Caco-2 (cell line): ENCODE measurements around the gene SUSD2. TPM values are rescaled to one million over a fixed set of nuclear protein-coding genes. Genes with fewer than 3 reads are reported as not detected.
"Not testable (repeated sequence)": the region's sequence is repeated elsewhere in the genome, so short reads cannot be mapped to it uniquely, and the experiment has no call there.

ENCODE experiments used
- BruUV-seq: library from RNA; stranded (reverse); fragments of 400-500 nt; replicated peaks from 2 replicates; lab custom pipeline; 2021; lab: Mats Ljungman, UMichigan
- CTCF ChIA-PET: fragments of 300-600 bp; sonication (Branson Sonifier 250); formaldehyde crosslinking; loops from one replicate; lab custom pipeline; 2022; ENCODE audit warnings: antibody characterized with exemption; lab: Charles Lee
- POLR2A ChIA-PET: fragments of 300-600 bp; sonication (Branson Sonifier 250); formaldehyde crosslinking; loops from one replicate; lab custom pipeline; 2022; ENCODE audit warnings: antibody characterized with exemption; lab: Charles Lee
- DNase-seq, 2 experiments: peaks; one replicate each; pipeline versions ENCODE4 v3.0.0 to v3.0.0-alpha.2; 2020 to 2022
- H3K27me3 ChIP-seq: replicated peaks from 2 replicates; pipeline ENCODE4 v1.6.0; 2011; ENCODE audit warnings: low read length; ENCODE audit not compliant: control insufficient read depth, insufficient read depth
- H3K36me3 ChIP-seq: 2 replicates; pipeline ENCODE4 v1.5.1; 2011; ENCODE audit warnings: low read length; ENCODE audit not compliant: control insufficient read depth, insufficient read depth
- H3K4me1 ChIP-seq: fragments of 250-450 bp; sonication (Bioruptor Pico); 2 replicates; pipeline ENCODE4 v1.5.1; 2020; ENCODE audit warnings: mild to moderate bottlenecking
- H3K4me3 ChIP-seq: 2 replicates; pipeline ENCODE4 v1.5.1; 2011; ENCODE audit warnings: low read depth, mild to moderate bottlenecking, control low read depth, low read length
- H3K9me3 ChIP-seq: fragments of 250-450 bp; sonication (Bioruptor Pico); 2 replicates; pipeline ENCODE4 v1.5.1; 2020; ENCODE audit warnings: mild to moderate bottlenecking, moderate library complexity
- H3K27ac Mint-ChIP-seq: one replicate; pipeline ENCODE4 v1.8.0; 2022; ENCODE audit warnings: mixed read lengths; ENCODE audit not compliant: unreplicated experiment
- H3K27me3 Mint-ChIP-seq: one replicate; pipeline ENCODE4 v1.8.0; 2022; ENCODE audit warnings: mixed read lengths; ENCODE audit not compliant: insufficient read depth, unreplicated experiment
- H3K36me3 Mint-ChIP-seq: one replicate; pipeline ENCODE4 v1.8.0; 2022; ENCODE audit warnings: mild to moderate bottlenecking, mixed read lengths; ENCODE audit not compliant: insufficient read depth, unreplicated experiment
- H3K4me1 Mint-ChIP-seq: one replicate; pipeline ENCODE4 v1.8.0; 2022; ENCODE audit warnings: low read depth, mixed read lengths; ENCODE audit not compliant: unreplicated experiment
- H3K4me3 Mint-ChIP-seq: one replicate; pipeline ENCODE4 v1.8.0; 2022; ENCODE audit warnings: mild to moderate bottlenecking, moderate library complexity, mixed read lengths; ENCODE audit not compliant: unreplicated experiment
- H3K9me3 Mint-ChIP-seq: one replicate; pipeline ENCODE4 v1.8.0; 2022; ENCODE audit warnings: mixed read lengths; ENCODE audit not compliant: unreplicated experiment
- intact Hi-C: fragments of 100-400 bp; cut with micrococcal nuclease; formaldehyde crosslinking; loops from one replicate; pipeline ENCODE4 v1.10.0; 2022; ENCODE audit not compliant: unreplicated experiment
- total RNA-seq: library from RNA; stranded (reverse); gene quantifications from 2 replicates; pipeline ENCODE4 v1.2.3, GENCODE V29; 2022
- TF ChIP-seq, protein P1 (sequence below), 2 experiments: fragments of 200-600 bp in 1 of 2; IDR thresholded peaks; 1 replicate in 1 of 2; 2 replicates in 1 of 2; pipeline versions ENCODE4 v1.5.1 to v1.8.0; 2011 to 2022; ENCODE audit warnings: antibody characterized with exemption in 1 of 2, control low read depth in 1 of 2, inconsistent platforms in 1 of 2, low read depth in 1 of 2, low read length in 1 of 2, mild to moderate bottlenecking in 1 of 2, moderate library complexity in 1 of 2; ENCODE audit not compliant: insufficient read depth in 1 of 2, severe bottlenecking in 1 of 2, unreplicated experiment in 1 of 2

Gene SUSD2
- total RNA-seq, 1 experiment from 2014 or later, result 7.0 TPM

DNA sequence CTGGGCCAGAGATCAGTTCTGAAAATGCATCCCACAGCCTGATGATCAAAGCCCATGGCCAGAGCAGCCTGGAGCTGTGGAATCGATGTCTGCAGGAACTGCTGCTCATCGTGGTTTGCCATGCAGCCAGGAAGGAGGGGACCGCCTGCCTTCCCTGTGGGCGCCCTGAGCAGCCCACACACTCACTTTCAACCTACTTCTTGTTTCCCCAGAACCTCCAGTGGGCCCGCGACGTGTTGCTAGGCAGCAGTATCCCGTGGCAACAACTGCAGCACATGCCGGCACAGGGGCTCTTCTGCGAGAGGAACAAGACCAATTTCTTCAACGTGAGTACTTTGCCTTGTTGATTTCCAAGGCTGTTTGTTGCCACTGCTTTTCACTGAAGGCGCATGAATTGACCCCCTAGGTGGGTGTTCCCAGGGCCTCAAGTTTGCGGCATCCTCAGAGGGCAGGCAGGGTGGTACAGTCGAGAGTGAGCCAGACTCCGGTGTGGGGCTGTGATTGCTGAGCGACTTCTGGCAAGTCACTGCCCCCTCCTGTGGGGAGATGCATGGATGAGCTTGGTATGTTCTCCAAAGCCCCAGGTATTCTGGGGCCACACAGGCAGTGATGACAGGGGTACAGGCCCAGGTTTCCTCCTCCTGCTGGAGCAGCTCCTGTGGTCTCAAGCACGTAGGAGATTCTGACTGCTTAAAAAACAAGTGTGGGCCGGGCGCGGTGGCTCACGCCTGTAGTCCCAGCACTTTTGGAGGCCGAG is 47.0 kb upstream of the SUSD2 start:
- no peak for DNase-seq
- Histone ChIP-seq H3K4me1 (no peaks in the 10 kb centered on the region), H3K36me3 (no peaks in the 10 kb centered on the region), H3K9me3 (no peaks in the 10 kb centered on the region), H3K27me3 (no peaks in the 10 kb centered on the region), H3K4me3 (no peak overlapping the region)
- H3K27ac Mint-ChIP-seq, result no peak overlapping the region
- ChIA-PET POLR2A (no interaction called here), CTCF (interaction anchor here (2.1 kb wide), 1 partner anchor 41 kb away, joined by 19 read pairs; no protein-coding TSS in a partner anchor)
- H3K4me1 Mint-ChIP-seq, result no peaks in the 10 kb centered on the region
- TF ChIP-seq, protein P1, sequence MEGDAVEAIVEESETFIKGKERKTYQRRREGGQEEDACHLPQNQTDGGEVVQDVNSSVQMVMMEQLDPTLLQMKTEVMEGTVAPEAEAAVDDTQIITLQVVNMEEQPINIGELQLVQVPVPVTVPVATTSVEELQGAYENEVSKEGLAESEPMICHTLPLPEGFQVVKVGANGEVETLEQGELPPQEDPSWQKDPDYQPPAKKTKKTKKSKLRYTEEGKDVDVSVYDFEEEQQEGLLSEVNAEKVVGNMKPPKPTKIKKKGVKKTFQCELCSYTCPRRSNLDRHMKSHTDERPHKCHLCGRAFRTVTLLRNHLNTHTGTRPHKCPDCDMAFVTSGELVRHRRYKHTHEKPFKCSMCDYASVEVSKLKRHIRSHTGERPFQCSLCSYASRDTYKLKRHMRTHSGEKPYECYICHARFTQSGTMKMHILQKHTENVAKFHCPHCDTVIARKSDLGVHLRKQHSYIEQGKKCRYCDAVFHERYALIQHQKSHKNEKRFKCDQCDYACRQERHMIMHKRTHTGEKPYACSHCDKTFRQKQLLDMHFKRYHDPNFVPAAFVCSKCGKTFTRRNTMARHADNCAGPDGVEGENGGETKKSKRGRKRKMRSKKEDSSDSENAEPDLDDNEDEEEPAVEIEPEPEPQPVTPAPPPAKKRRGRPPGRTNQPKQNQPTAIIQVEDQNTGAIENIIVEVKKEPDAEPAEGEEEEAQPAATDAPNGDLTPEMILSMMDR (IDR thresholded peaks at IDR 0.05; ENCODE audit: insufficient read depth in 1 of 2, low read depth in 1 of 2, low read length in 1 of 2, severe bottlenecking in 1 of 2, unreplicated experiment in 1 of 2), result no peak
- BruUV-seq, result no TSS peak
- peaks cover 51% of the 10 kb centered on the region for H3K36me3 Mint-ChIP-seq
- intact Hi-C loops, result no loop called here
- H3K4me3 Mint-ChIP-seq, result no peak overlapping the region
- no peaks in the 10 kb centered on the region for H3K27me3 Mint-ChIP-seq
- H3K9me3 Mint-ChIP-seq, result no peaks in the 10 kb centered on the region

DNA sequence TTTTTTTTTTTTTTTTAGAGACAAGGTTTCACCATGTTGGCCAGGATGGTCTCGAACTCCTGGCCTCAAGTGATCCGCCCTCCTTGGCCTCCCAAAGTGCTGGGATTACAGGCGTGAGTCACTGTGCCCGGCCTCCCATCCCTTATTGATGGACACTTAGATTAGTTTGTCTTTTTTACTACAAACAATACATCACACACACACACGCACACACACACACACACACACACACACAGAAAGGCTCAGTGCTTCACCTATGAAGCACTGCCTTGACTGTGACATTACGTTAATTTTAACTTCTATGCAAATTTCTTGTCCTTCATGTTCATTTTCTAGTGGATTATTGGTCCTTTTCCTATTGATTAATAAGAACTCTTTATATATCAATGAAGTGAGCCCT is 44.8 kb upstream of the SUSD2 start:
- CTCF ChIA-PET, result interaction anchor here (1.1 kb wide), 1 partner anchor 21 kb away, joined by 3 read pairs; no protein-coding TSS in a partner anchor
- H3K27me3 Mint-ChIP-seq, H3K9me3 Mint-ChIP-seq, BruUV-seq, H3K27ac Mint-ChIP-seq, H3K4me1 ChIP-seq, POLR2A ChIA-PET, H3K4me1 Mint-ChIP-seq, H3K36me3 ChIP-seq, H3K27me3 ChIP-seq, intact Hi-C loops, H3K4me3 Mint-ChIP-seq, H3K9me3 ChIP-seq, H3K4me3 ChIP-seq, DNase-seq: not testable (repeated sequence)
- peaks cover 51% of the 10 kb centered on the region for H3K36me3 Mint-ChIP-seq

DNA sequence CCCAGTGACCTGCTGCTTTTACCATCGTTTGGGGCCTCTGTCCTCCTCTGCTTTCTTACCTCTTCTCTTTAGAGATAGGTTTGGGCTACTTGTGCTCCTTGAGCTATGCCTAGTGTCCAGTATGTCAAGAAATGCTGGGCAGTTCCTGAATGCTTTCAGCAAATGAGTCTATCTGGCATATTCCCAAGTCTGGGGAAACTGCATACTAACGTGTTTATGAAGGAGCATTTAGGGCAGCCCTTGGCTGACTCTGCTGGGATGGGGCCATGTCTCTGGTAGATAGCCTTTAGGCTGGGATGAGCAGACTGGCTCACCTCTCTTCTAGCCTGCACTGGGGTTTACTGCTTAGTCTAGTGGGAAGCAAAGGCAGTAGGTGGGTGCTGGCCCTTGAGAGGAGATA is 43.7 kb upstream of the SUSD2 start:
- Mint-ChIP-seq H3K27me3 (no peaks in the 10 kb centered on the region), H3K9me3 (no peaks in the 10 kb centered on the region), H3K4me1 (no peaks in the 10 kb centered on the region), H3K4me3 (no peak overlapping the region), H3K27ac (no peak overlapping the region), H3K36me3 (peaks cover 51% of the 10 kb centered on the region)
- no peak overlapping the region for H3K4me3 ChIP-seq
- intact Hi-C loops, result no loop called here
- TF ChIP-seq, protein P1 (IDR thresholded peaks at IDR 0.05; ENCODE audit: insufficient read depth in 1 of 2, low read depth in 1 of 2, low read length in 1 of 2, severe bottlenecking in 1 of 2, unreplicated experiment in 1 of 2), result no peak
- no TSS peak for BruUV-seq
- H3K4me1 ChIP-seq, result no peaks in the 10 kb centered on the region
- no peaks in the 10 kb centered on the region for H3K9me3 ChIP-seq
- POLR2A ChIA-PET, result no interaction called here
- no peaks in the 10 kb centered on the region for H3K27me3 ChIP-seq
- DNase-seq, result no peak
- no peaks in the 10 kb centered on the region for H3K36me3 ChIP-seq
- CTCF ChIA-PET, result no interaction called here
